Omental fat pad (tissue), 4 donors: ENCODE data around the gene P3H4. TPM values are rescaled to one million over a fixed set of nuclear protein-coding genes. Genes with fewer than 3 reads are reported as not detected.

Experiments used
- ATAC-seq: fragments of 150-250 bp; one replicate; pipeline ENCODE4 v1.9.1; 2016; ENCODE audit warnings: mild to moderate bottlenecking, moderate library complexity; ENCODE audit not compliant: low FRiP score
- DNase-seq: peaks from one replicate; pipeline ENCODE4 v3.0.0-alpha.2; 2019; ENCODE audit warnings: low spot score
- CTCF ChIP-seq, 3 donors: fragments of 450-650 bp; IDR thresholded peaks; one replicate each; pipeline ENCODE4 v1.5.1; 2016 to 2017; ENCODE audit warnings: antibody characterized with exemption in 3 of 3, mild to moderate bottlenecking in 3 of 3, moderate library complexity in 2 of 3
- total RNA-seq, 4 donors: library from RNA; depleted of rRNA; stranded (reverse); fragments of >200 nt; gene quantifications; one replicate each; pipeline ENCODE4 v1.1.0, GENCODE V29; 2016

The P3H4 gene
- total RNA-seq, 4 donors from 2014 or later = 6.6 to 15.6 (median 10.0) TPM

- no peak for TF ChIP-seq CTCF (IDR thresholded peaks at IDR 0.05)
- DNase-seq (no peak), ATAC-seq (no peak)
These were observed 5.0 kb upstream of the P3H4 start for GRCh38 chr17:41816637-41817320.

GRCh38 chr17:41814195-41814594, 2.4 kb upstream of the P3H4 start:
- DNase-seq (no peak), ATAC-seq (no peak)
- TF ChIP-seq CTCF (IDR thresholded peaks at IDR 0.05) = no peak

GRCh38 chr17:41813699-41814124, 2.0 kb upstream of the P3H4 start:
- TF ChIP-seq CTCF (IDR thresholded peaks at IDR 0.05) = no peak
- DNase-seq = no peak
- ATAC-seq = no peak

GRCh38 chr17:41813152-41813680, 1.5 kb upstream of the P3H4 start:
- TF ChIP-seq CTCF (IDR thresholded peaks at IDR 0.05) = no peak
- DNase-seq (no peak), ATAC-seq (no peak)

- ATAC-seq (peak; percentile 40), DNase-seq (no peak)
- no peak for TF ChIP-seq CTCF (IDR thresholded peaks at IDR 0.05)
These were observed 817 bp upstream of the P3H4 start, which contains the start of gene FKBP10 for GRCh38 chr17:41812381-41813151. Gene FKBP10, plus strand, starts transcription at chr17:41813004. Its CDS starts 31 bp downstream, at chr17:41813035.

- DNase-seq = no peak
- peak; percentile 1 for ATAC-seq
- no peak for TF ChIP-seq CTCF (IDR thresholded peaks at IDR 0.05)
These were observed 845 bp downstream of the P3H4 start for GRCh38 chr17:41810659-41811548.
